HG03175 (cell line): Measurements from ENCODE around the gene MARK2.

ENCODE experiments used
- ATAC-seq: cut with Tn5 transposase; IDR thresholded peaks from one replicate; pipeline ENCODE4 v1.9.1; 2021; ENCODE audit warnings: mild to moderate bottlenecking, moderate library complexity; ENCODE audit not compliant: unreplicated experiment

The MARK2 gene

GRCh38 chr11:63907808-63908530, 69.1 kb downstream of the MARK2 start:
- ATAC-seq = no peak

DNA sequence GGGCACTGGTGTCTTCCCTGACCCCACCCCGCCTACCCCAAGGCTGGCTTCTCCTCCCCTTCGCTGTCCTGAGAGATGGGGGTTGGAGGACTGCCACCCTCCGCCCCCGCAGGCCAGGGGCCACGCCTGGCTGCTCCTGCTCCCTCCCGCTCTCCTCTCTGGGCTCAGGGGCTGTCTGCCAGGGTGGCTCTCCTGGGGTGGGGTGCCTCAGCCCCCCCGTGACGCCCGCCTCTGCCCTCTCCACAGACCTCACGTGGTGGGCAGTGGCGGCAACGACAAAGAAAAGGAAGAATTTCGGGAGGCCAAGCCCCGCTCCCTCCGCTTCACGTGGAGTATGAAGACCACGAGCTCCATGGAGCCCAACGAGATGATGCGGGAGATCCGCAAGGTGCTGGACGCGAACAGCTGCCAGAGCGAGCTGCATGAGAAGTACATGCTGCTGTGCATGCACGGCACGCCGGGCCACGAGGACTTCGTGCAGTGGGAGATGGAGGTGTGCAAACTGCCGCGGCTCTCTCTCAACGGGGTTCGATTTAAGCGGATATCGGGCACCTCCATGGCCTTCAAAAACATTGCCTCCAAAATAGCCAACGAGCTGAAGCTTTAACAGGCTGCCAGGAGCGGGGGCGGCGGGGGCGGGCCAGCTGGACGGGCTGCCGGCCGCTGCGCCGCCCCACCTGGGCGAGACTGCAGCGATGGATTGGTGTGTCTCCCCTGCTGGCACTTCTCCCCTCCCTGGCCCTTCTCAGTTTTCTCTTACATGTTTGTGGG, 69.9 kb downstream of the MARK2 start:
- no peak for ATAC-seq

- no peak for ATAC-seq
These were observed 70.9 kb downstream of the MARK2 start for GRCh38 chr11:63909591-63910506.

- no peak for ATAC-seq
These were observed 71.8 kb downstream of the MARK2 start for GRCh38 chr11:63910675-63911074.

DNA sequence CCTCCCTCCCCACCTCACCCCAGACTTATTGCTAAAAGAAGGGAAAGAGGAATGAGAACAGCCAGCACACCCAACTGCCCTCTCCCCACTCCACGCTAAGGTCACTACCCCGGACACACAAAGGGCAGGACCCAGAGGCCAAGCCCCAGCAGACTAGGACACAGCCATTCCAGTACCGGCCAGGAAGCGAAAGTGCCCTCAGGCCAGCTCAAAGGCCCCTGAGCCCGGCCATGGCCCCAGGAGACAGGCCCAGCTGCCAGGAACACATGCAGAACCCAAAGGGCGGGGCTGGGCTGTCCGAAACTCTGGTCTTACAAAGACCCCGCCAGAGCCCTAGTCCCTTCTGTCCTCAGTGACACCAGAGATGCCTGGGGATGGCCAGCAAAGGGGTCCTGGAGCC, 72.5 kb downstream of the MARK2 start:
- ATAC-seq = no peak

- ATAC-seq = no peak
These were observed 73.0 kb downstream of the MARK2 start for GRCh38 chr11:63911876-63912275.

DNA sequence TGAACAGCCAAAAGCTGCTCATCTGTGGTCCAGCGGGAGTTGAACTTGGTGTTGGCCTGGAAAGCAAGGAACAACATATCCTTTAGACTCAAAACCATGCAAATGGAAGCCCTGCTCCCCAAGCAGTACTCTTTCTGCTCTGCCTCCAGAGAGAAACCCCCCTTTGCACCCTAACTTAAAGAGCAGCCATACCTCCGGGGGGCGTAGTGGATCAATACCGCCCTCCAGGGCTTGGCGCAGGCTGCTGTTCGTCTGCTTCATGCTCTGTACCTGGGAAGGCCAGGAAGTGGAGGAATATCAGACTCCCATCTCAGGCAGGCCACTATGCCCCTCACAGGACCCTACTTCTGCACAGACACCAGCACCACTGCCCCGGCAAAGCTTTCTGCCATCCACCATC, 73.8 kb downstream of the MARK2 start:
- ATAC-seq = no peak

DNA sequence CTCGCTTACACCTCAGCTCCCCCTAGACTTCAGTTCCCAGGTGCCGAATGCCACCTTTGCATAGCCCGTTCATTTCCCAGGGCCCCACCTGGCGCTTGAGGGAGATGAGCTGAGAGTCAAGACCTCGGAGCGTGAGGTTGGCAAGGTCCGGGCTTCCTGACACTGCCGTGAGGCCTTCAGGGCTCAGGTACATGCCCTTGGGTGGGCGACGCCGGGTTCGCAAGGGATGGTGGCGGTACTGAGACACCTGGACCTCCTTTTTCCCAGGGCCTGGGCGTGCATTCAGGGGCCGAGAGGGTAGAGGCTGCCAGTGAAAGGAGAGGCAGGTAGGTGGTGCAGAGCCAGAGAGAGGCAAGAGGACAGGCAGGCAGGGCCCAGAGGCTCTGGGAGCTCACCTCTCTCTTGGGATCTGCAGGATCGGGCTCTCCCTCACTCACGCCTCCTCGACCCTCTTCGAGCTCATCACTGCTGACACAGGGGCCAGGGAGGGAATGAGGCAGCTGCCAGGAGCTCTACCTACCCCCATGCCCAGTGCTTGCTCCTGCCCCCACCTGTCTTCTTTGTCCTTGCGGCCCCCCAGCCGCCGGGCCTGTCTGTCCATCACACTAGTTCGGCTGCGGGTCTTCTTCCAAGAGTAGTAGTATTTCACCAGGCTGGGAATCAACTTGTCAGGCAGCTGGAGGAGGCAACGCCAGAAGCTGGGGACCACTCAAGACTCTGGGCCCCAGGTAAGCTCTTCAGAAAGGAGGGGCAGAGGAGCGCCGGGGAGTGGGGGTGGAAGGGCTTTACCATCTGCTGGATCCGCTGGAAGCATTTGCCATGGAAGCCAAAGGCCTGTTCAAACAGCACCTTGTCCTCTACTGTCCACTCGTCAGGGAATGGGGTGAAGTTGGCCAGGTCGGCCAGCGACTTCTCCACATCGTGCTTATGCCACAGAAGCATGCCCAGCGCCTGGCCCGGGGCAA, 75.2 kb downstream of the MARK2 start:
- no peak for ATAC-seq

GRCh38 chr11:63914896-63915691, 76.2 kb downstream of the MARK2 start:
- ATAC-seq = no peak

DNA sequence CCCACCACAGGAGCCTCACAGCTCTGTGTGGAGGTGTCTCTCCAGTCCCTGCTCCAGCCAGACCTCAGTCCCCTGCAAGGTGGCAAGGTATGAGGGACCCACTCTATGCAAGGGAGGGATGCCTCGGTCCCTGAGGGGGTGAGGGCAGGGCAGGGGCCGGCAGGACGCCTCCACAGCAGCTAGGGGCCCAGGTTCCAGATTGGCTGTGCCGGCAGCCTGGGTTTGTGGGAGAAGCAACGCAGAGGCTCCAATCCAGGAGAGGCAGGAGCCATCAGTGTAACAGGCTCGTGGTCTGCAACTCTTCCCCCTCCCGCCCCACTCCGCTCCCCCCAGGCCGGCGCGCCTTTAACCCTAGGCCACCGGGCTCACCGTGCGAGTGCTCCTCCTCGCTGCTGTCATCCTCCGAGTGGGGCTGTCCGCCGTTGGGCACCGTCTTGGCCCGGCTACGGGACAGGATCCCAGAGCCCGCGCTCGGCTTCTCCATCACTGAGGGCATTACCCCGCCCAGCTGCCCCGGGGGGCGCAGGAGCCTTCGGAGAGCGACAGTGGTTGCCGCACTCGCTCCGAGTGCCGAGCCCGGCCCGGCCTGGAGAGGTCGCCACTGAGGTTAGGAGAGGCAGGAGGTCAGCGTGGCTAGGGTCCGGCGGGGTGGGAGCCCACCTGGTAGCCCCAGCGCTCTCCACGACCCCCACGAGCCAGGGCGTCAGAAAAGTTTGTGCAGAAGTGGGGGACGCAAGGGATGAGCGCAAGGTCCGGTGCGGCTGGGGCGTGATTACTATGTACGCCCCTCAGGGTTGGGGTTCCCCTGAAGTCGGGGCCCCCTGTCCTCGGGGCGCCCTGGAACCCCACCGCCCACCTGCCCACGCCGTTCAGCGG, 77.3 kb downstream of the MARK2 start:
- ATAC-seq = no peak

- ATAC-seq = no peak
These were observed 78.2 kb downstream of the MARK2 start, which contains the start of gene RCOR2 for GRCh38 chr11:63916837-63917691. RCOR2 (minus strand) TSS chr11:63917164; CDS start chr11:63916456, 708 bp downstream.

DNA sequence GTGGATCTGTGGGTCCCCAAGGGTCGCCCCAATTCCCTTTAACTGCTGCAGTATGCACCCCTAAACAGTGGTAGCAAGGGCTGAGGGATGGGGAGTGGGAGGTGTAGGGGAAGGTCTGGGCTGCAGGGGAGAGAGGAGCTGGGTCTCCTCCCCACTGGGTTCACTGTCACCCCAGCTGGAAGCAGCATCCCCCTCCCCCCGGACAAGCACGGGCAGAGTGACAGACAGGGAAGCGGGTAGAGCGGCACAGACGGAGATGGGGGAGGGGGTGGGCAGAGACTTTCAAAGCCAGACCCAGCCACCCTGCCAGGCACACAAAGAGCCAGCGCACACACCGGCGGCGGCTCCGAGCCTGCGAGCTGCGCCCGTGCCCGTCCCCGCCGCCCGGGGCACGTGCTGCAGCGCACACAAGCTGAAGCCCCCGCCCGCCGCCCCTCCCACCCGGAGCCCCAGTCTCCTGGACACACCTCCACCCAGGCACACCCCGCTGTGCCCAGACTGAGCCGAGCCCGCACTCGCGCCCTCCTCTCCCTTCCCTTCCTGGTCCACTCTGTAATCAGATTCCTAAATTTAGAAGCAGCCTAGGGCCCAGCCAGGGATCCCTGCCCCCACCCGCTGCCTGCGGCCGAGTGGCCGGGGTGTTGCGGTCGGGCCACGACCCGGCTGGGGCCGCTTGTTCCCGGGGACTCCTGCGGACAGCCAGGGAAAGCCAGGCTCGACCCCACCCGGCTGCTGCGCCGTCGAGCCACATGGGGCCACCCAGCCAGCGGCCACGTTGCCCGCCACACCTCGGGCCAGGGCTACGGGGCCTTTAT, 79.0 kb downstream of the MARK2 start:
- no peak for ATAC-seq

DNA sequence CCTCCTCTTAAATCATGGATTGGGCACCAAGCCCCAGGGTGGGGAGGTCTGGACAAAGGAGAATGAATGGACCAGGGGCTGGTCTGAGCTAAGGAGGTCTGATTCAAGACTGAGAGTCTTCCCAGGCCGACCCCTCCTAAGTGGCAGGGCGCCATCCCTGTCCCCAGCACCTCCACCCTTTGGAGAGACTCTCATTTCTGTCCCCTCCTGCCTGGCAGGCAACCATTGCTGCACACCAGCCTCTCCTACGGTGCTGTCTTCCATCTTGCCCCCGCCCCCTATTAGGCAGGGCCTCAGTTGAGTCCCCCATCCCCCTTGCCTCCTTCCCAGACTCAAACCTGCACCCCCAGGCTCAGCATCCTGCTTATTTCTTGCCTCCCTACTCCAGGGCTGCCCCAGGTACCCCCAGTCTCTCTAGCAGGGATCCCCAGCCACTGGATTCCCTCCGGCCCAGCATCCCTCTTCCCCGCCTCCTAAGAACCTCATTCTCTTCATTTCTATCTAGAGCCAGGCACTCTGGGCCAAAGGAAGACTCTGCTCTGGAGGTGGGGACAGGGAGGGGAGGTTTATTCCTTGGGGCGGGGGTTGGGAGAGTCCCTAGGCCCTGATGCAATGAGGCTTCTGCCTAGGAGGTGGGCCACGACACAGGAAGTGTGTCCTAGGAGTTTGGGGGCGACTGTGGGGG, 79.7 kb downstream of the MARK2 start:
- ATAC-seq = no peak

- no peak for ATAC-seq
These were observed 80.6 kb downstream of the MARK2 start for GRCh38 chr11:63919267-63920125.
